Upper lobe of left lung (tissue), 4 donors: ENCODE measurements around the gene SARNP.

ENCODE experiments used
- CTCF ChIP-seq, 6 experiments: fragments of 450-650 bp in 4 of 6; fragments of 200-600 bp in 2 of 6; sonication (generic) in 2 of 6; IDR thresholded peaks; one replicate each; pipeline ENCODE4 v1.5.1; 2016 to 2019; ENCODE audit warnings: antibody characterized with exemption in 6 of 6
- POLR2A ChIP-seq, 4 donors: fragments of 450-650 bp; IDR thresholded peaks; one replicate each; pipeline ENCODE4 v1.5.1; 2016 to 2017; ENCODE audit warnings: antibody characterized with exemption in 4 of 4, mild to moderate bottlenecking in 2 of 4

- TF ChIP-seq POLR2A (IDR thresholded peaks at IDR 0.05) (peak; percentile 78 to 94 (median 82)), CTCF (IDR thresholded peaks at IDR 0.05) (peak in 1 of 6 experiments; percentile 3)
Measured at GRCh38 chr12:55728939-55729818, 88.3 kb downstream of the SARNP start, which contains the start of gene CD63.
